SK-N-SH treated with all-trans-retinoic acid at 6 μM for 48 hours (cell line): ENCODE data around the gene HADH.

Source experiments
- ATAC-seq: fragments of 200-7000 bp; cut with Tn5 transposase; 3 replicates; pipeline ENCODE4 v1.9.1; 2020; ENCODE audit warnings: mild to moderate bottlenecking, moderate library complexity
- CREB5 ChIP-seq: fragments of 250-450 bp; sonication (Bioruptor Pico); IDR thresholded peaks from 2 replicates; pipeline ENCODE4 v1.5.1; 2020; ENCODE audit warnings: low read depth, mild to moderate bottlenecking, moderate library complexity
- CSDC2 ChIP-seq: fragments of 250-450 bp; sonication (Bioruptor Pico); IDR thresholded peaks from 2 replicates; pipeline ENCODE4 v1.5.0; 2020; ENCODE audit warnings: mild to moderate bottlenecking, moderate library complexity
- CSRNP3 ChIP-seq: fragments of 250-450 bp; sonication (Bioruptor Pico); IDR thresholded peaks from 2 replicates; pipeline ENCODE4 v1.5.1; 2021; ENCODE audit warnings: mild to moderate bottlenecking, moderate library complexity
- ESRRG ChIP-seq: fragments of 250-450 bp; sonication (Bioruptor Pico); IDR thresholded peaks from 2 replicates; pipeline ENCODE4 v1.6.1; 2021; ENCODE audit warnings: mild to moderate bottlenecking
- ISL1 ChIP-seq: fragments of 250-450 bp; sonication (Bioruptor Pico); IDR thresholded peaks from 2 replicates; pipeline ENCODE4 v2.1.2; 2022; ENCODE audit warnings: mild to moderate bottlenecking, moderate library complexity
- OSR1 ChIP-seq: fragments of 250-450 bp; sonication (Bioruptor Pico); IDR thresholded peaks from 2 replicates; pipeline ENCODE4 v1.8.0; 2022; ENCODE audit warnings: moderate library complexity, mild to moderate bottlenecking, inconsistent platforms
- PATZ1 ChIP-seq: fragments of 250-450 bp; sonication (Bioruptor Pico); IDR thresholded peaks from 2 replicates; pipeline ENCODE4 v1.8.0; 2020; ENCODE audit warnings: mild to moderate bottlenecking, moderate library complexity, borderline replicate concordance
- POU6F1 ChIP-seq: fragments of 250-450 bp; sonication (Bioruptor Pico); IDR thresholded peaks from 2 replicates; pipeline ENCODE4 v1.8.0; 2021; ENCODE audit warnings: low read depth, mild to moderate bottlenecking, moderate library complexity, borderline replicate concordance
- RARB ChIP-seq: fragments of 250-450 bp; sonication (Bioruptor Pico); IDR thresholded peaks from 2 replicates; pipeline ENCODE4 v1.8.0; 2021; ENCODE audit warnings: mild to moderate bottlenecking, moderate library complexity
- SNAI2 ChIP-seq: fragments of 250-450 bp; sonication (Bioruptor Pico); IDR thresholded peaks from 2 replicates; pipeline ENCODE4 v1.5.0; 2020; ENCODE audit warnings: mild to moderate bottlenecking, moderate library complexity
- TSHZ2 ChIP-seq: fragments of 250-450 bp; sonication (Bioruptor Pico); IDR thresholded peaks from 2 replicates; pipeline ENCODE4 v1.5.0; 2020; ENCODE audit warnings: mild to moderate bottlenecking, moderate library complexity
- ZC3H10 ChIP-seq: fragments of 250-450 bp; sonication (Bioruptor Pico); IDR thresholded peaks from 2 replicates; pipeline ENCODE4 v1.5.1; 2021; ENCODE audit warnings: mild to moderate bottlenecking, moderate library complexity
- ZFP3 ChIP-seq: fragments of 250-450 bp; sonication (Bioruptor Pico); IDR thresholded peaks from 2 replicates; pipeline ENCODE4 v1.5.0; 2020; ENCODE audit warnings: mild to moderate bottlenecking, moderate library complexity
- ZNF565 ChIP-seq: fragments of 450-650 bp; formaldehyde crosslinking; conservative IDR thresholded peaks from 2 replicates; pipeline ENCODE4 v1.5.0; 2020; ENCODE audit warnings: low read depth, mild to moderate bottlenecking, moderate library complexity
- ZNF70 ChIP-seq: fragments of 450-650 bp; formaldehyde crosslinking; IDR thresholded peaks from 2 replicates; pipeline ENCODE4 v1.5.0; 2020; ENCODE audit warnings: mild to moderate bottlenecking, moderate library complexity

The HADH gene

DNA sequence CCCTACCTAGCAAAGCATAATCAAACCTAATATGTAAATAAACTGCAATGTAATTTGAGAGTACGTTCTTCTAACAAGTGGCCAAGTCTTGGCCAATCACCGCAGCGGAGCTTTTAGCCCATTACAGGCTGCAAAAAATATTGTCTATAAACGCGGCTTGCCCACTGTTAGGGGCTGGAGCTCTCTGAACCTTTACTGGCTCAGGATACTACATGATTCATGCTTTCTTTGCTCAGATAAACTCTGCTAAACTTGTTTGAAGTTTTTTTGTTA, 990 bp upstream of the HADH start (continued):
- no peak for TF ChIP-seq CREB5 (CRISPR knock-in tag)
- TF ChIP-seq POU6F1 (CRISPR knock-in tag): no peak
- TF ChIP-seq RARB (CRISPR knock-in tag): no peak
- no peak for TF ChIP-seq CSDC2 (CRISPR knock-in tag)
- TF ChIP-seq ESRRG (CRISPR knock-in tag): no peak

DNA sequence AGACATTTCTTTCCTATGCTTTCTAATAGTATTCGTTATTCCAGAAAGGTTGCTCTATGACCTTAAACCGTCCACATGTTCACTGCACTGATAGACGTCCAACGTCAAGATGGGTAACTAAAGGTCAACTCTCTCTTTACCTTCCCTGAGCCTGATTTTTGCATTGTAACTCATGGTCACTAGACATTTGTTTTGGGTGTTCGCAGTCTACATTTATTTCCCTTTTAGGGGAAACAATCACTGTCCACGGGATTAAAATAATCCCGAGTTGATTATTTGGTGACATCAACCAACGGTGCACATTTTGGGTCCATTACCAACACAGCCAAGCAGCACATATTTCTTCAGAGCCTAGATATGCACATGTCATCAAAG, 540 bp upstream of the HADH start:
- ATAC-seq: no peak
- TF ChIP-seq CSDC2 (CRISPR knock-in tag): no peak
- TF ChIP-seq, all 23 proteins: peak for 0

GRCh38 chr4:107991945-107992630, 2.4 kb downstream of the HADH start:
- TF ChIP-seq ZNF70 (CRISPR knock-in tag) (no peak), ZC3H10 (no peak), ESRRG (CRISPR knock-in tag) (no peak), SNAI2 (no peak), ZFP3 (no peak), RARB (CRISPR knock-in tag) (no peak), CSRNP3 (CRISPR knock-in tag) (no peak), POU6F1 (CRISPR knock-in tag) (no peak)

GRCh38 chr4:107993969-107994368, 4.3 kb downstream of the HADH start:
- TF ChIP-seq ZNF565 (no peak), ZNF70 (CRISPR knock-in tag) (no peak), CSDC2 (CRISPR knock-in tag) (no peak), OSR1 (no peak), SNAI2 (no peak), POU6F1 (CRISPR knock-in tag) (no peak), ISL1 (no peak), TSHZ2 (CRISPR knock-in tag) (no peak), PATZ1 (CRISPR knock-in tag) (no peak)
- ATAC-seq: no peak

More at GRCh38 chr4:107991945-107992630, 2.4 kb downstream of the HADH start:
- ATAC-seq: no peak
